K562 (cell line): ENCODE measurements around the gene SETD1B. TPM values are rescaled to one million over a fixed set of nuclear protein-coding genes. Genes with fewer than 3 reads are reported as not detected.

Experiments used
- FOXP4 ChIP-seq: sonication (generic); formaldehyde crosslinking; IDR thresholded peaks from 2 replicates; pipeline ENCODE4 v1.8.0; 2022; ENCODE audit warnings: mild to moderate bottlenecking, missing genetic modification reagents, borderline replicate concordance
- HNRNPK ChIP-seq: fragments of 200-400 bp; formaldehyde crosslinking; IDR thresholded peaks from one replicate; pipeline ENCODE4 v1.6.1; 2018; ENCODE audit warnings: mild to moderate bottlenecking, low read depth, low read length; ENCODE audit not compliant: poor library complexity, severe bottlenecking
- PYGO2 ChIP-seq: fragments of 450-650 bp; IDR thresholded peaks from 2 replicates; pipeline ENCODE4 v1.6.1; 2016; ENCODE audit warnings: mild to moderate bottlenecking, missing genetic modification characterization, moderate library complexity, missing compliant biosample characterization
- polyA plus RNA-seq, 8 experiments: library from polyadenylated mRNA; depleted of rRNA in 4 of 8; stranded (reverse) in 5 of 8; unstranded in 3 of 8; fragments of >200 nt; fragmentation: Nextera tagmentation in 2 of 8; fragmentation: Illumina TruSeq in 1 of 8; extraction: Ambion mirVana in 2 of 8; extraction: Trizol in 1 of 8; gene quantifications; 2 replicates each; pipeline versions ENCODE4 v1.2.1 to v1.2.3, GENCODE V29; 2011 to 2014; ENCODE audit warnings: inconsistent platforms in 1 of 8, missing spikeins in 1 of 8
- total RNA-seq, 7 experiments: library from RNA; depleted of rRNA in 6 of 7; stranded (reverse); fragments of >200 nt in 6 of 7; fragmentation: Illumina TruSeq in 2 of 7; extraction: Trizol in 2 of 7; gene quantifications; 2 replicates each; pipeline versions ENCODE4 v1.2.1 to v1.2.3, GENCODE V29; 2011 to 2021; ENCODE audit warnings: low replicate concordance in 1 of 7
- TF ChIP-seq, protein P1 (sequence below): fragments of 450-650 bp; IDR thresholded peaks from 2 replicates; pipeline ENCODE4 v1.6.1; 2017; ENCODE audit warnings: antibody characterized with exemption, mild to moderate bottlenecking

SETD1B gene
- total and polyA plus RNA-seq, 9 of the 15 experiments (the other 6 are each of a cell fraction or from before 2014, with no cell fraction given), result 0.48 to 26.6 (median 2.3) TPM

DNA sequence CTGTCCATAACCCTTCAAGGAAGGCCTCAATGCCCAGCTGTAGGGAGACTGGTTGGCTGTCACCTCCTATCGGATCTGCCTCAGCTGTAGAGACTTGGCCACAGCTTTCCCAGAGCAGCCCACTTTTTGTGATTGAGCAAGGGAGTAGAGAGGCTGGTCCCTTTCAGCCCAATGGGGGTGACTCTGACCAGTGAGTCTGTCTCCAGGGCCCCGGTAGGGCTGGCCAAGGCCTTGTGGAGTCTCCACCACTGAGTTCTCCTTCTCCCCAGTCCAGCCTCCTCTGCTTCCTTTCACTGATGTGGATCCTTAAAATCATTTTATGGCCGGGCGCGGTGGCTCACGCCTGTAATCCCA, 69.4 kb downstream of the SETD1B start (continued):
- TF ChIP-seq, protein P1, sequence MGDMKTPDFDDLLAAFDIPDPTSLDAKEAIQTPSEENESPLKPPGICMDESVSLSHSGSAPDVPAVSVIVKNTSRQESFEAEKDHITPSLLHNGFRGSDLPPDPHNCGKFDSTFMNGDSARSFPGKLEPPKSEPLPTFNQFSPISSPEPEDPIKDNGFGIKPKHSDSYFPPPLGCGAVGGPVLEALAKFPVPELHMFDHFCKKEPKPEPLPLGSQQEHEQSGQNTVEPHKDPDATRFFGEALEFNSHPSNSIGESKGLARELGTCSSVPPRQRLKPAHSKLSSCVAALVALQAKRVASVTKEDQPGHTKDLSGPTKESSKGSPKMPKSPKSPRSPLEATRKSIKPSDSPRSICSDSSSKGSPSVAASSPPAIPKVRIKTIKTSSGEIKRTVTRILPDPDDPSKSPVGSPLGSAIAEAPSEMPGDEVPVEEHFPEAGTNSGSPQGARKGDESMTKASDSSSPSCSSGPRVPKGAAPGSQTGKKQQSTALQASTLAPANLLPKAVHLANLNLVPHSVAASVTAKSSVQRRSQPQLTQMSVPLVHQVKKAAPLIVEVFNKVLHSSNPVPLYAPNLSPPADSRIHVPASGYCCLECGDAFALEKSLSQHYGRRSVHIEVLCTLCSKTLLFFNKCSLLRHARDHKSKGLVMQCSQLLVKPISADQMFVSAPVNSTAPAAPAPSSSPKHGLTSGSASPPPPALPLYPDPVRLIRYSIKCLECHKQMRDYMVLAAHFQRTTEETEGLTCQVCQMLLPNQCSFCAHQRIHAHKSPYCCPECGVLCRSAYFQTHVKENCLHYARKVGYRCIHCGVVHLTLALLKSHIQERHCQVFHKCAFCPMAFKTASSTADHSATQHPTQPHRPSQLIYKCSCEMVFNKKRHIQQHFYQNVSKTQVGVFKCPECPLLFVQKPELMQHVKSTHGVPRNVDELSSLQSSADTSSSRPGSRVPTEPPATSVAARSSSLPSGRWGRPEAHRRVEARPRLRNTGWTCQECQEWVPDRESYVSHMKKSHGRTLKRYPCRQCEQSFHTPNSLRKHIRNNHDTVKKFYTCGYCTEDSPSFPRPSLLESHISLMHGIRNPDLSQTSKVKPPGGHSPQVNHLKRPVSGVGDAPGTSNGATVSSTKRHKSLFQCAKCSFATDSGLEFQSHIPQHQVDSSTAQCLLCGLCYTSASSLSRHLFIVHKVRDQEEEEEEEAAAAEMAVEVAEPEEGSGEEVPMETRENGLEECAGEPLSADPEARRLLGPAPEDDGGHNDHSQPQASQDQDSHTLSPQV, result no peak
- TF ChIP-seq FOXP4 (CRISPR knock-in tag), result no peak
- TF ChIP-seq HNRNPK, result no peak
- no peak for TF ChIP-seq PYGO2 (tag)
